Measurements from ENCODE around the gene AKTIP.

Gene AKTIP

DNA sequence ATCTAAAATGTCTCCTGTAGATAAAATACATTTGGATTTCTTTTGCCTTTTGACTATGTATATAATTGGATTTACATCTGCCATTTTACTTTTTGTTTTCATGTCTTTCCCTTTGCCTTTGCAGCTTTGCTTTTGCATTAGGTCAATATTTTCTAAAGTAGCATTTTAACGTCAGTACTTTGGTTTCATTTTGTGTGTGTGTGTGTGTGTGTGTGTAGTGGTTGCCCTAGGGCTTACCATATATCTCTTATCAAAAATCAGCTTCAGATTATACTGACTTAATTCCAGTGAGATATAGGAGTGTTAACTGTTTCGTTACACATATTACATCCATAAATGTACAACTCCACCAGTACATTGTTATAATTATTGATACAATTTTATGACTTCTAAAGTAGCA lies 26.1 kb downstream of the AKTIP start:
- TF ChIP-seq ZFX (IDR thresholded peaks at IDR 0.05; ENCODE audit: borderline replicate concordance), result no peak
- TF ChIP-seq, protein P1, sequence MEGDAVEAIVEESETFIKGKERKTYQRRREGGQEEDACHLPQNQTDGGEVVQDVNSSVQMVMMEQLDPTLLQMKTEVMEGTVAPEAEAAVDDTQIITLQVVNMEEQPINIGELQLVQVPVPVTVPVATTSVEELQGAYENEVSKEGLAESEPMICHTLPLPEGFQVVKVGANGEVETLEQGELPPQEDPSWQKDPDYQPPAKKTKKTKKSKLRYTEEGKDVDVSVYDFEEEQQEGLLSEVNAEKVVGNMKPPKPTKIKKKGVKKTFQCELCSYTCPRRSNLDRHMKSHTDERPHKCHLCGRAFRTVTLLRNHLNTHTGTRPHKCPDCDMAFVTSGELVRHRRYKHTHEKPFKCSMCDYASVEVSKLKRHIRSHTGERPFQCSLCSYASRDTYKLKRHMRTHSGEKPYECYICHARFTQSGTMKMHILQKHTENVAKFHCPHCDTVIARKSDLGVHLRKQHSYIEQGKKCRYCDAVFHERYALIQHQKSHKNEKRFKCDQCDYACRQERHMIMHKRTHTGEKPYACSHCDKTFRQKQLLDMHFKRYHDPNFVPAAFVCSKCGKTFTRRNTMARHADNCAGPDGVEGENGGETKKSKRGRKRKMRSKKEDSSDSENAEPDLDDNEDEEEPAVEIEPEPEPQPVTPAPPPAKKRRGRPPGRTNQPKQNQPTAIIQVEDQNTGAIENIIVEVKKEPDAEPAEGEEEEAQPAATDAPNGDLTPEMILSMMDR (IDR thresholded peaks at IDR 0.05), result no peak
- H3K27ac ChIP-seq, result no peak overlapping the region

DNA sequence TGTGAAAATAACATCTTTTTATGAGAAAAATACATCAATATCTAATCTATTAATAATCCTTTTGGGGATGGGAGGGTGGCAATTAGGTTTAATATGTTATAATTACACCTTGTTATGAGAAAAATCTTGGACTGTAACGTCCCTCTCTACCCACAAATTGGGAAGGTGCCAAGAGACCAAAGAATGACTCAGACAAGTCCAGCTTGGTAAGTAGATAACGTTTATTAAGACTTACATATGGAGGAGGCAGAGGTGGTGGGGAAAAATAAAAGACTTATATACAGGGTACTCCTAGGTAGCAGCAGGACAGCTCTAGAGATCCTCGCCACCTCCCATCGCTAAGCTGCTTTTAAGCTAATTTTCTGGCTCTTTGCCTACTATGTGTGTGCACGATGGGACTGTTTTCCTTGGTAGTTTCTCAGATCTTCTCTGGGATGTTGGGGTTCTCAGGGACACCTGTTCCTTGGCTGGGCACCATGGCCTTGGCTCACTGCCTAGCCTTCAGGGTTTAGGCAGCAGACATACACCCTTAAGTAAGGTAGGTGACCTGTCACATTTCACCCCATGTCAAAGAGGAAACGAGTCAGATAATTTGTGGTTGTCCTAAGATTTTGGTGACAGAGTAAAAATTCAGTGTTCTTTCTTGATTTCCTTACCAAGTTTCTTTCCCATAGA lies 37.3 kb downstream of the AKTIP start:
- no peak for TF ChIP-seq ZFX (IDR thresholded peaks at IDR 0.05; ENCODE audit: borderline replicate concordance)
- TF ChIP-seq, protein P1 (IDR thresholded peaks at IDR 0.05), result no peak

DNA sequence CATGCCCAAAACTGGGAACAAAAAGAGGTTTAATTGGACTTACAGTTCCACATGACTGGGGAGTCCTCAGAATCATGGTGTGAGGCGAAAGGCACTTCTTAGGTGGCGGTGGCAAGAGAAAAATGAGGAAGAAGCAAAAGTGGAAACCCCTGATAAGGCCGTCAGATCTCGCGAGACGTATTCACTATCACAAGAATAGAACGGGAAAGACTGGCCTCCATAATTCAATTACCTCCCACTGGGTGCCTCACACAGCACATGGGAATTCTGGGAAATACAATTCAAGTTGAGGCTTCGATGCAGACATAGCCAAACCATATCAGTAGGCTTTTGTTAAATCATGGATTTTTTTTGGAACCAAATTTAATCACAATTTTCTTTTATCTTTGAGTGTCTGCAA lies 44.4 kb downstream of the AKTIP start:
- H3K27ac ChIP-seq, result no peak overlapping the region
- TF ChIP-seq, protein P1 (IDR thresholded peaks at IDR 0.05), result no peak
- TF ChIP-seq ZFX (IDR thresholded peaks at IDR 0.05; ENCODE audit: borderline replicate concordance), result no peak

More for the DNA sequence above, 37.3 kb downstream of the AKTIP start:
- H3K27ac ChIP-seq, result no peak overlapping the region

DNA sequence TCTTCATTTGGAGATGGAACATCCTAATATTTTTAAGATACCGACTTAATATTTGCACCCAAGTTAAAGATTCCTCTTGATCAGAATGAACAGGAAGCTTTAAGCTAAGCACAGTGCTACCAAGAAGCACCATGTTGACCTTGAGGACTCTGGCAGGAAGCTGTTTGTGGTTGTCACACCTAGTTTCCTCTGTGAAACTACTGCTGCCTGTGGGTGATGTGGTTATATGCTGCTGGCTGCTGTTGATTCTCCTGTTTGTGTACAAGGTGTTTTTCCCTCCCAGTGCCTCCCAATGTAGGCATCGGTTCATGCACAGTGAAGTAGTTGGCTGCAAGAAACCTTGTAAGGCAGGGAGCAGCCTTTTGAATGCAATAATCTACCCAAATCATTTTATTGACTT lies 45.3 kb downstream of the AKTIP start:
- no peak overlapping the region for H3K27ac ChIP-seq
- TF ChIP-seq, protein P1 (IDR thresholded peaks at IDR 0.05), result no peak
- TF ChIP-seq ZFX (IDR thresholded peaks at IDR 0.05; ENCODE audit: borderline replicate concordance), result no peak

DNA sequence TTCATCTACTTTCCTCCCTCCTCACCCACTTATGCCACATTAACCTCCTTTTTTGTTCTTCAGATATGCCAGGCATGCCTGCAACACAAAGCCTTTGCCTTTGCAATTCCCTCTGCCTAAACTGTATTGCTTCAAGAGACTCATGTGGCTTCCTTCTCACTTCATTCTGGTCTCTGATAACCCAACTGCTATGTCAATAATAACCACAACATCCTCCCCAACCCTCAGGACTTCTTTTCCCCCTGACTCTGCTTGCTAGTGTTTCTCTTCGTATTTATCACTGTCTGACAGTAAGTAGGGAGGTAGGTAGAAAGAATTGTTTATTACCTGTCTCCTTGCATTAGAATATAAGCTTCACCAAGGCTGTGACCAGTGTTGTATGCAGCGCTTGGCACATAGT lies 46.4 kb downstream of the AKTIP start:
- TF ChIP-seq, protein P1 (IDR thresholded peaks at IDR 0.05), result no peak
- TF ChIP-seq ZFX (IDR thresholded peaks at IDR 0.05; ENCODE audit: borderline replicate concordance), result no peak
- H3K27ac ChIP-seq, result no peak overlapping the region

DNA sequence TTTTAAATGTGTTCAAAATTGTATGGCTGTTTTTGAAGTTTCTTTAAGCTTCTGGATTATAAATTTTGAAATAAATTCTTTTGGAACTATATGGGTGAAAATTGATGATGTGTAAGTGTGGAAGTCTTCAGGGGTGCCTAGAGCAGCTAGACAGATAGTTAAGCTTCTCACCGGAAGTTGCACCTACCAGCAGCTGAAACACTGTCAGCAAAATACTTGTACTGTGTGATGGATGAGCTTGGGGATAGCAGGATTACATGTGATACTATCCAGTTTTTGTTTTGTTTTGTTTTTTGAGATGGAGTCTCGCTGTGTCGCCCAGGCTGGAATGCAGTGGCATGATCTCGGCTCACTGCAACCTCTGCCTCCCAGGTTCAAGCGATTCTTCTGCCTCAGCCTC lies 49.1 kb downstream of the AKTIP start:
- H3K27ac ChIP-seq, result no peak overlapping the region
- TF ChIP-seq ZFX (IDR thresholded peaks at IDR 0.05; ENCODE audit: borderline replicate concordance), result no peak
- TF ChIP-seq, protein P1 (IDR thresholded peaks at IDR 0.05), result no peak

DNA sequence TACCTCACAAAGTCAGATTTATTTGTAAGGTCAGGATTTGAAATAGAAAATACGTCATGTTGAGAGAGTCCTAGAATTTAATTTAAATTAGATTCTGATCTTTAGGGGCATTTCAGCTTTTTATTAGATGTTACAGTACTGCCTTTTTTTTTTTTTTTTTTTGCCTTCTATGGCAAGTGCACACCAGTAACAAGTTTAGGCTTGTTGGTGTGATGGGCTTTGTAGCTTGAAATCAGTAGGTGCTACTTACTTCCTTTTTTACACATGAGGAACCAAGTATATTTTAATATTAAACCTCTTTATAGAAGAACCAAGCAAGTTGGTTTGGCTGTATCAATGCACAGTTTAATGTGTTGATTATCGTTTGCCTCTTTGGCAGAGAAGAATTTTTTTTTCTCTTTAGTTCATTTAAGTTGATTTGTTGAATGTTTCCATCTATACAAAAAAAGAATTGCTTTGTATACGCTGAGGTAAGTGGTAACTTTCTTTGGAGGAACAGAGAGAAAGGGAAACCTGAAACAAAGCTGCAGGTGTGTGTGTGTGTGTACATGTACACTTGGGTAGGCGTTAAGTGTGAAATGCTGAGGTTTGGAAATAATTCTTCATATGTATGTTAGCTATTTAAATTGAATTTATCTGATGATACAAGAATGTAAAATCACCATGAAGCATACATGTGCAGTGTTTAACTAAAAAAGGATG lies 53.0 kb downstream of the AKTIP start:
- TF ChIP-seq ZFX (IDR thresholded peaks at IDR 0.05; ENCODE audit: borderline replicate concordance), result no peak
- TF ChIP-seq, protein P1 (IDR thresholded peaks at IDR 0.05), result no peak
- H3K27ac ChIP-seq, result no peak overlapping the region
